HG03439 (cell line): ENCODE data around the gene COX6B1.
"Not testable (repeated sequence)": the region's sequence is repeated elsewhere in the genome, so short reads cannot be mapped to it uniquely, and the experiment has no call there.

ENCODE experiments used
- ATAC-seq: cut with Tn5 transposase; IDR thresholded peaks from one replicate; pipeline ENCODE4 v1.9.1; 2021; ENCODE audit warnings: mild to moderate bottlenecking, moderate library complexity; ENCODE audit not compliant: unreplicated experiment

The COX6B1 gene

DNA sequence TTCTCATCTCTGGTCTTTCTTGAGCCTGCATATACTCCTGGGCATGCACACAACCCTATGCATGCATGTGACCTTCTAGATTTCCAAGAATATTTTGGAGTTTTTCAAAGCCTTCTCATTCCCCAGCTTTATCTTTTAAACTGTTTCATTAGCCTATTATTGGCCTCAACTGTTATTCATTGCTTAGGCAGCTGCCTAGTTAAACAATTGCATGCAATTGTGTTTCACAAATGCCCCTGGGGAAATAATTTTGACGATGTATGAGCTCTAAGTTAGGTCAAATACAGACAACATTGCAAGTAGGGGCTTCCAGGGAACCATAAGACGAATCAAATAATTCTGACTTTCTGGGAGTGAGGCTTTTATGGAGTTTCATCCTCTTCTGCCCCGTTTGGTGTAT lies 15.9 kb downstream of the COX6B1 start:
- ATAC-seq = no peak

DNA sequence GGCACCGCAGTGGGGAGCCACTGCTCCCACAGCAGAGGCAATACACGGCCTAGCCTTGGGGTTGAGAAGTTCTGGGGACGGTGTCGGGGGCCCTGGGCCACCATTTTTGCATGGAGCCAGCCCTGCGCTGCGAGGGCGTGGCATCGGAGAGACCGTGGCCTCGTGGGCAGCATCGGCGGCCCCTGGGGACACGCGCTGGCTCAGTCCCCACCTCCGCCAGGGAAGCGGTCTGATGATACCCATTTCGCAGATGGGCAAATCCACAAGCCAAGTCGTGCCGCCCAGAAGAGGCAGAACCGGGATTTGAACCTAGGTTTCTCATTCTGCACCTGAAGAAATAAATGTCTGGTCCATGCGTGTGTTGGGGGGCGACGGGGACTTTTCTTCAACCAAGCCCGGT lies 17.0 kb downstream of the COX6B1 start:
- ATAC-seq = no peak

DNA sequence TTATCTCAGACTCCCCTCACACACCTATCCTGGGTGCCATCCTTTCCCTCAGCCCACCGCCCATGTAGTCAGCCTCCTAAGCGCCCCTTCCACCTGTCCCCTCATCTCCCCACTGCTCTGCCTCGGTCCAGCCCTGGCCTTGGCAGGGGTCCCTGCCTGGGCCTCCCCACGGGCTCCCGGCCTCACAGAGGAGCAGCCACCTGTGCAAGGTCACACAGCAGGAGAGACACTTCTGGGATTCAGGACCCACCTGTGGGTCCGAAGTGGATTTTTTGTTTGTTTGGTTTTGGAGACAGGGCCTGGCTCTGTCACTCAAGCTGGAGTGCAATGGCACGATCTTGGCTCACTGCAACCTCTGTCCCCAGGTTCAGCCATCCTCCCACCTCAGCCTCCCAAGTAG lies 17.5 kb downstream of the COX6B1 start:
- ATAC-seq = no peak

DNA sequence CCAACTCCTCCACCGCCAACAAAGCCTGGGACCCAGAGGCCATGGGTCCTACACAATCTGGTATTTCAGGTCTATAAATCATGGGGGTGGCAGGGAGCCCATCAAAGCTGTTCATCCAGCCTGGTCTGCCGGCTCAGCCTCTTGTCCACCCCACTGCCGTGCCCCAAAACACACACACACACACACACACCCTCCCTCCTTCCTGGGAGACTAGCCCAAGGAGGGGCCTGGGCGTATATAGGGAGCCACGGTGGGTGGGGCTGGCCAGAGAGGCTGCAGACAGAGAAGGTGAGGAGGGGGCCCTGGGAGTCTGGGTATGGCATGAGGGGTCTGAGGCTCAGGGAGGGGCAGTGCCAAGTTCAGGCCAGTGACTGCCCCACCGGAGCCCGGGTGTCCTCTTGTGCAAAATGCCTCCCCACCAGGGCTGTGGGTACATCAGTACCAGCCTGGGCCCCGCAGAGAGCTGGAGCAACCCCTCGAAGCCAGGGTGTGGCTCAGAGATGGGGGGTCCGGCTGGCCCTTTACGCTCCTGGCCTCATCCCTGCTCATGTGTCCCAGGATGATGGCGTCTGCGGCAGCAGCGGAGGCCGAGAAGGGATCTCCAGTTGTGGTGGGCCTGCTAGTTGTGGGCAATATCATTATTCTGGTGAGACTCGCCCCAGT lies 18.3 kb downstream of the COX6B1 start, which contains the start of gene UPK1A:
UPK1A (plus strand) TSS at position 267 of the 663 bp plus-strand sequence; CDS start at position 563, 296 bp downstream.
- ATAC-seq = no peak

DNA sequence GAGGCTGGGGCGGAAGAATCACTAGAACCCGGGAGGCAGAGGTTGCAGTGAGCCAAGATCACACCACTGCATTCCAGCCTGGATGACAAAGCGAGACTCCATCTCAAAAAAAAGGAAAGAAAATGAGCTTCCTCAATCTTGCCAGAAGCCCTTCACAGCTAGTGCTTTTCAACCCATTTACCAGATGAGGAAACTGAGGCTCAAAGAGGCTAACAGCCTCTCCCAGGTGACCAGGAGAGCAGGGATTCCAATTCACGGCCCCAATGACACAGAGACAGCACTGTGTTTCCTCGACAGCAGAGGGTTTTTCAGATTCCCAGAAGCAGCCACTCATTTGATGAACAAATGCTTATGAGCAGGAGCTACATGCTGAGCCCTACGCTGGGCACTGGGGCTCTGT lies 21.4 kb downstream of the COX6B1 start:
- no peak for ATAC-seq

DNA sequence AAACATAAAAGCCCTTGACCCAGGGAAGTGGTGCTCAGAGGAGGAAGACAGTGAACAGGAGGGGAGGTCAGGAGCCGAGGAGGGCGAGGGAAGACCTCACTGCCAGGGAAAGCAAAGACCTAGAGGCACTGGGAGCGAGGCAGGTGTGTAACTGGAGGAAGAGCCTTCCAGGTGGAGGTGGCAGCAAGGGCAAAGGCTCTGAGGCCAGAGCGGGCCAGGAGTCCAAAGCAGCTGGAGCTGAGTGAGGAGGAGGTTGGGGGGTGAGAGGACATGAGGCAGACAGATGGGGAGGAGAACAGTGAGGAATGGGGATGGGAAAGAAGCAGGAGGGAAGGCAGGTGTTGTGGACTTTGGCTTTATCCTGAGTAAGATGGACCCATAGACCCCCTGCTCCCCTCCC lies 21.9 kb downstream of the COX6B1 start:
- ATAC-seq = no peak

DNA sequence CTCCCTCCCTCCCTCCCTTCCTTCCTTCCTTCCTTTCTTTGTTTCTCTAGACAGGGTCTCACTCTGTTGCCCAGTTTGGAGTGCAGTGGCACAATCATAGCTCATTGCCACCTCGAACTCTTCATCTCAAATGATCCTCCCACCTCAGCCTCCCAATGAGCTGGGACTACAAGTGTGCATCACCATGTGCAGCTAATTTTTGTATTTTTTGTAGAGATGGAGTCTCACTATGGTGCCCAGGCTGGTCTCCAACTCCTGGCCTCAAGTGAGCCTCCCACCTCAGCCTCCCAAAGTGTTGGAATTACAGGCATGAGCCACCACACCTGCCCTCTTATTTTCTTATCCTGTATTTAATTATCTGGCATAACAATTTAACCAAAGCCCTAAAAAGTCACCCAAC lies 22.6 kb downstream of the COX6B1 start:
- no peak for ATAC-seq

DNA sequence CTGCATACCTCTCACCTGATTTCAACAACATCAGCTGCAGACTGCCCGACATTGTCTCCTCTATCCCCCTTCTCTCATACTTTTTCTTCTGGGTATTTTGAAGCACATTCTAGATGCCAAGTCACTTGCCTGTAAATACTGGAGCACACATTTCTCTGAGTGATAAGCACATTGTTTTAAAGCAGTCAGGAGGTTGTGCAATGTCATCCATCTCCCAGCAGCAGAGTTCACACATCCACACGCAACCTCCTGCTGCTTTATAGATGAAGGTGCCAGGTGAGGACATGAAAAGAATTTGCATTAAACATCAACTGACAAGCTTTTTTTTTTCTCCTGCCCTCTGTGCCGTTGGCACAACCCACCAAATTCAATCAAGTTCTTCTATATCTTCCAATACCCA lies 23.7 kb downstream of the COX6B1 start:
- ATAC-seq = no peak

DNA sequence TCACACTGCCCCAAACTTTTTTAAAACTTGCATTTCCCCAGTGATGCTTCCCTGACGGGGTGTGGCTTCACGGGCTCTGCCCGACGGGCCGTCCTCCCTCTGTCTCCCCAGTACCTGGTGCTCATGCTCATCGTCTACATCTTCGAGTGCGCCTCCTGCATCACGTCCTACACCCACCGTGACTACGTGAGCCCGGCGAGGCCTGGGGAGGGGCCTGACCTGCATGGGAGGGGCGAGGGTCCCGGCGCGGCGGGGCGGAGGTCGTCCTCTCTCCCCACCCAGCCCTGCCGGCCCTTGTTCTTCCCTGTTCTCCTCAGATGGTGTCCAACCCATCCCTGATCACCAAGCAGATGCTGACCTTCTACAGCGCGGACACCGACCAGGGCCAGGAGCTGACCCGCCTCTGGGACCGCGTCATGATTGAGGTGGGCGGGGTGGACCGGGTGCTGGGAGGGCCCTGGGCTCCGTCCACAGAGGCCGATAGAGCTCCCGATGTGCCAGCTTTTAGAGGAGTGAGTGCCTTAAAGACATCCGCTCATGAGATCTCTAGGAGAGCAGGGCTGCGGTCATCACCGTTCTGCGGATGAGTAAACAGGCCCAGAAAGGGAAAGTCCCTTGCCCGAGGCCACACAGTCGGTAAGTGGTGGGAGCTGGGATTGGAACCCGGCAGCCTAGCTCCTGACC lies 25.1 kb downstream of the COX6B1 start:
- no peak for ATAC-seq

DNA sequence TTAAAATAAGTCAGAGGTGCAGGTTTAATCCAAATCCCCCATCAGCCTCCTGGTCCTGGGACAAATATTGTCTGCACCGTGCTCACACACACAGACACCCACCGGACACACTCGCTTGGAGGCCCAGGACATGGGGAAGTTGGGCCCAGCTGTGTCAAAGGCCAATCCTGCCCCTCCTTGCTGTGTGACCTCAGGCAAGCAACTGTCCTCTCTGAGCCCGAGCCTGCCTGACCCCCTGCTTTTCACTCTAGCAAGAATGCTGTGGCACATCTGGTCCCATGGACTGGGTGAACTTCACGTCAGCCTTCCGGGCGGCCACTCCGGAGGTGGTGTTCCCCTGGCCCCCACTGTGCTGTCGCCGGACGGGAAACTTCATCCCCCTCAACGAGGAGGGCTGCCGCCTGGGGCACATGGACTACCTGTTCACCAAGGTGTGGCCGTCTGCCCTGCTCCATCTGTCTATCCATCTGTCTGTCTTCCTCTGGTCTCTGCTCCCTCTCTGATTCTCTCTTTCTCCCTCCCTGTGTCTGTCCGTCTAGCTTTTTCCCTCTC lies 27.5 kb downstream of the COX6B1 start:
- ATAC-seq = no peak

DNA sequence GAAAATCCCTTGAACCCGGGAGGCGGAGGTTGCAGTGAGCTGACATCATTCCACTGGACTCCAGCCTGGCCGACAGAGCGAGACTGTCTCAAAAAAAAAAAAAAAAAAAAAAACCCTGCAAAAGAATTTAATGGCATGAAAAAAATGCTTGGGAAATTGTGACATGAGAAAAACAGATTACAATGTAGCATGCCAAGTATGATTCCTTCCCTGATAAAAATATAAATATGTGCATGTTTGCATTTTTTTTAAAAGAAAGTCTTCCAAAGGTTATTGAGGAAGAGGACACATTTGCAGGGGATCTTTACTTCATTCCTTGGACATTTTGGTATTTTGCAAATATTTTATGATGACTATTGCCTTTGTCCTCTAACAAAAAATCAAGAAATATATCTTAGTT lies 41.7 kb downstream of the COX6B1 start:
- no peak for ATAC-seq

DNA sequence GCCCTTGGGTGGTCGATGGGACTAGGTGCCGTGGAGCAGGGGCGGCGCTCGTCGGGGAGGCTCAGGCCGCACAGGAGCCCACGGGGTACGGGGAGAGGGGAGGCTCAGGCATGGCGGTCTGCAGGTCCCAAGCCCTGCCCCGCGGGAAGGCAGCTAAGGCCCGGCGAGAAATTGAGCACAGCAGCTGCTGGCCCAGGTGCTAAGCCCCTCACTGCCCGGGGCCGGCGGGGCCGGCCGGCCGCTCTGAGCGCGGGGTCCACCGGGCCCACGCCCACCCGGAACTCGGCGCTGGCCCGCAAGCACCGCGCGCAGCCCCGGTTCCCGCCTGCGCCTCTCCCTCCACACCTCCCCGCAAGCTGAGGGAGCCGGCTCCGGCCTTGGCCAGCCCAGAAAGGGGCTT lies 43.0 kb downstream of the COX6B1 start:
- ATAC-seq = not testable (repeated sequence)

DNA sequence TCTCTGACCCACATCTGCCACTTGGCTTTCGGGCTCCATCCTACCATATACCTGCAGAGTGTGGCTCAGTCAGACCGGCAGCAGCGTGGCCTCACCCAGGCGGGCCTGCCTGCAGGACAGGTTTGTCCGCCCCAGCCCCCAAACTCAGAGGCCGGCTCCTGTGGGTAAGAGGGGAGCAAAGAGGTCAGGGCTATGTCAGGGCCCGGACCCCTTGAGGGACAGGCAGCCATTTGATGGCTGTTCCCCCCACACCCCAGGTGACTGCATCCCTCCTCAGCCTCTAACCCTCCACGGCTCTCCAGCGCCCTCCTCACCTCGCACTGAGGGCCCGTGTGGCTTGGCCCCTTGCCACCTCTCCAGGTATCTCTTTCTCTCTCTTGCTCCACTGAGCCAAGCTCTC lies 43.9 kb downstream of the COX6B1 start:
- no peak for ATAC-seq

DNA sequence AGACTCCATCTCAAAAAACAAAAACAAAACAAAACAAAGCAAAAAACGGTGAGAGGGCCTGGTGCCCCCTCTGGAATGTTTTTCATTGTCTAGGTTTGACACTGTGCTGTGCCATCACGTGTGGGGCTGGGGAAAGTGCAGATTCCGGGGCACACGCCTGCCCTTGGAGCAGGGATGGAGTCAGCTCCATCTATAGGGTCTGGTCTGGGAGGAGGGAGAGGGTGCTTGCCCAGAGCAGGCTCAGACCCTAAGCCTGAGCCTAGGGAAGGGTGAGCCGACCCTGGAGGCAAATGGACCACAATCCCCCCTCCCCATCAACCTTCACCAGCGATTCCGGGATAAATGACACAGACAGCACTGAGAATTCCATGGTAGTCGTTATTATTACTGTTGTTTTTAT lies 45.3 kb downstream of the COX6B1 start:
- no peak for ATAC-seq

DNA sequence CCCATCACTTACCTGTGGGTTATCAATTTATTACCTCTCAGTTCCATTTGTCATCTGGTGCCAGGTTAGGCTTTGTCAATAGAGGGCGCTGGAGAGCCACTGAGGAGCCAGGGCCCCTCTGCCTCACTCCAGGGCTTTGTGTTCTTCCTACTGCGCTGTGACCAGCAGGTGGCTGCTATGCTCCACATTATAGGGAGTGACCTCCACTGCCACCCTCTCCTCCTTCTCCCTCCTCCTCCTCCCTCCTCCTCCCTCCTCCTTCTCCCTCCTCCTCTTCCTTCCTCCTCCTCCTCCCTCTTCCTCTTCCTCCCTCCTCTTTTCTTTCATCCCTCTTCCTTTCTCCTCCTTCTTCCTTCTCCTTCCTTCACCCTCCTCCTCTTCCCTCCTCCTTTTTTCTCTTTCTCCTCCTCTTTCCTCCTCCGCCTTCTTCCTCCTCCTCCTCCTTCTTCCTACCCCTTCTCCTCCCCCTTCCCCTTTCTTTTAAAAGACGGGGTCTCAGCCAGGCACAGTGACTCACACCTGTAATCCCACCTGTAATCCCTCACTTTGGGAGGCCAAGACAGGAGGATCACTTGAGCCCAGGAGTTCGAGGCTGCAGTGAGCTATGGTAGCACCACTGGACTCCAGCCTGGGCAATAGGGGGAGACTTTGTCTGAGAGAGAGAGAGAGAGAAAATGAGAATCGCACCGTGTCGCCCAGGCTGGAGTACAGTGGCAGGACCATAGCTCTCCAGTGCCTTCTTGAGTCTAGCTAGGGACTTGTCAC lies 45.9 kb downstream of the COX6B1 start:
- peak; percentile 66 for ATAC-seq

DNA sequence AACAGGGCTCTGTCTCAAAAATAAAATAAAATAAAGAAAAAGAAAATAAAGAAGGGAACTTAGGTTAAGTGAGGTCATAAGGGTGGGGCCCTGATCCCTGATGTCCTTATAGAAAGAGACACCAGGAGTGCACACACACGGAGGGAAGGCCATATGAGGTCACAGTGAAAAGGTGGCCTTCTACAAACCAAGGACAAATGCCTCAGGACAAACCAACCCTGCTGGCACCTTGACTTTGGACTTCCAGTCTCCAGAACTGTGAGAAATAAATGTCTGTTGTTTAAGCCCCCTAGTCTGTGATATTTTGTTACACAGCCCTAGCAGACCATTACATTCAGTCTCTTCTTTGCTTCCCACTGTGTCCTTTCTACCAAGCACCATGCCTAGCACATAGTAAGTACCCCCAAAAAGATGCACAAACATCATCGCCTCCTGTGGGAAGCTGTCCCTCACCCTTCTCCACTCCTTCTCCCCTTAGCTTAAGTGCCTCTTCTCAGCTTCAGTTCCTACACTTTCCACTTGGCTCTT lies 47.8 kb downstream of the COX6B1 start:
- no peak for ATAC-seq

DNA sequence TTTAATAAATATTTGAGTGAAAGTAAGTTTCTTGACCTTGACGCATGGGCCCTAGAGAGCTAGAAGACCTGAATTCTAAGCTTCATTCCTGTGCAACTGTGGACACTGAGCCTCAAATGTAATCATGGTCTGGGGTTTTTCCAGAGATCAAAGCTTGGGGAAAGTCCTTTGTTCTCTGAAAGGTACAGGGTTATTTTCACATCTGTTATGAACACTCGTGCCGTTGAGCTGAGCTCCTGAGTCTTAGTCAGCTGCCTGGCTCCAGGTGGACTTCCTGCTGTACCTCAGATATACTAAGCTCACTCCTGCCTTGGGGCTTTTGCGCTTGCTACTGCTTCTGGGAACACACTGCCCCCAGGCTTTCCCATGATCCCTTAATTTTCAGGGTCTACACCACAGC lies 48.7 kb downstream of the COX6B1 start:
- ATAC-seq = no peak

DNA sequence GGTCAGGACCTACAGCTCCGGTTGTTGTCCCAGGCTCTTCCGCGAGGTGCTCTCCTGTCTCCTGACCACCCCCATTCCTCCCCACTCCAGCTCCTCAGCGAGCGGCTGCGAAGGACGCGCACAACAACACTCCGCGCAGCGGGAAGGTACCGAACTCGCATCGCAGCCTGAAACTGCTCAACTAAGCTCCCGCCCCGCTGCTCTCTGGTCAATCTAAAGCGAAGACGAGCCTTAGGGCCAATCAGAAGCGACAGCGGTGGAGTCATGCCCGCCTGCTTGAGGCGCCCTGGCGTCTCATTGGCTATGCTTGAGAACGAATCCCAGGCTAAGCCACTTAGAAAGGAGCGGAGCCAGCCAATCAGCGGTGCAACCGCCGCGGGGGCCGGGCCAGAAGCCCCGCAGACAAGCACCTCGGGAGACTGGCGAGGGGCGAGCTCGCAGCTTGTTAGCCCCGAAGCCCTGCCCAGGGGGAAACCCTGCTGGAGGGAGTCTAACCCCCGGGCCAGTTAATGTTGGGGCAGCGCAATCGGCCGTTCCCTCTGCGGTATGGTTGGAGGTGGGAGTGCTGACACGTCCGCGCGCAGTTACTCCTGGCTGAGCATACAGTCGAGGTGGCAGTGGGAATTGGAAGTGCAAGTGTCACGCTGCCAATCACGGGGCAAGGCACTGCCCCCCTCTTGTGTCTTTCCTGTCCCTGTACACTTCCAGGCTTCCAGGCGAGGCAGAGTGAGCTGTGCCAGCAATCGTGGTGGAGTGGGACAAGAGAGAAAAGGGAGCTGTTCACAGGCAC lies 54.3 kb downstream of the COX6B1 start:
- peak; percentile 93 for ATAC-seq

DNA sequence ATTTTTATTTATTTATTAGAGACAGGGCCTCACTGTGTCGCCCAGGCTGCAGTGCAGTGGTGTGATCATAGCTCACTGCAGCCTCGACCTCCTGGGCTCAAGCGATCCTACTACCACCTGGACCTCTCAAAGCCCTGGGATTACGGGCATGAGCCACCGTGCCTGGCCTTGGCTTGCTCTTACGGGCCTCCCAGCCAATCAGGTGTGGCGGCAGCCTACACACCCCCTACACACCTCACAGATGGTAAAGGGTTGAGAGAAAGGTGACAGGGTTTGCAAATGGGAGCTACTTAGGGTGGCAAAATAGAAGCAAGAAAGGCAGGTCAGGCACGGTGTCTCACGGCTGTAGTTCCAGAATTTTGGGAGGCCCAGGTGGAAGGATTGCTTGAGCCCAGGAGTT lies 55.2 kb downstream of the COX6B1 start:
- no peak for ATAC-seq

DNA sequence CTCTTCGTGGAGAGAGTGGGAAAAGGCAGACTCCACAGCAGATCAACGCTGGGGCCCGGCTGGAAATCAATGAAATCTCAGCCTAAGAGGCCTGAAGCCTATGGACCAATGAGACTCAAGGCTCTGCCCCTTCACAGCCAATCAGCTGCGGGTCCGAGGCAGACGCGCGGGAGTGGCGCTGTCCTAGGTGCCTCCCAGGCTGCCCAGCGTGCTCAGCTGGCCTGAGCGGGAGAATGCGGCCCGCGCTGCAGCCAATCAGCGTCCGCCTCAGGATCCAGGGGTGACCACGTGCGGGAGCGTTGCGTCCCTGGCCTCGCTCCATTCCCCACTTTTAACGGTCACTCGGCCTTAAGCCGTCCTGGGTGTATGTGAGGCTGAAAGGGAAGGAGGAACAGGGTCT lies 56.1 kb downstream of the COX6B1 start, which contains the start of gene ZBTB32:
ZBTB32 (plus strand) TSS at position 341 of the 400 bp plus-strand sequence. CDS start 10,069 bp downstream, outside the sequence.
- no peak for ATAC-seq
